BLaER1 treated with 17β-estradiol and CSF1 and Interleukin-3, amounts not matched to agents 10 nM and 100 nM (cell line): ENCODE data around the gene TMEM79.

Experiments
- H3K27ac ChIP-seq, 11 experiments: shearing (Covaris generic); formaldehyde crosslinking; 2 replicates each; pipeline ENCODE4 v1.8.1; 2022
- H3K27me3 ChIP-seq, 11 experiments: shearing (Covaris generic); formaldehyde crosslinking; 2 replicates each; pipeline ENCODE4 v1.8.1; 2022
- H3K36me3 ChIP-seq, 11 experiments: shearing (Covaris generic); formaldehyde crosslinking; 2 replicates each; pipeline ENCODE4 v1.8.1; 2022
- H3K4me1 ChIP-seq, 10 experiments: shearing (Covaris generic); formaldehyde crosslinking; 2 replicates each; pipeline ENCODE4 v1.8.1; 2022
- H3K4me2 ChIP-seq, 11 experiments: shearing (Covaris generic); formaldehyde crosslinking; 2 replicates each; pipeline ENCODE4 v1.8.1; 2022
- H3K4me3 ChIP-seq, 10 experiments: shearing (Covaris generic); formaldehyde crosslinking; 2 replicates each; pipeline ENCODE4 v1.8.1; 2022
- H3K9ac ChIP-seq, 11 experiments: shearing (Covaris generic); formaldehyde crosslinking; 2 replicates each; pipeline ENCODE4 v1.8.1; 2022
- H3K9me3 ChIP-seq, 11 experiments: shearing (Covaris generic); formaldehyde crosslinking; replicated peaks in 1 of 11; 2 replicates each; pipeline ENCODE4 v1.8.1; 2022
- H4K20me1 ChIP-seq, 11 experiments: shearing (Covaris generic); formaldehyde crosslinking; 2 replicates each; pipeline ENCODE4 v1.8.1; 2022
- Cebpa-rat ChIP-seq, 11 experiments: shearing (Covaris generic); IDR thresholded peaks; 2 replicates each; pipeline ENCODE4 v1.8.1; 2022

The TMEM79 gene

GRCh38 chr1:156284757-156285156 lies 632 bp downstream of the TMEM79 start:
- Histone ChIP-seq H3K36me3 (peaks cover 21 to 57% (median 27%) of the 10 kb centered on the region in 11 experiments), H3K27me3 (no peaks in the 10 kb centered on the region), H4K20me1 (peaks cover 18 to 24% (median 21%) of the 10 kb centered on the region in 11 experiments), H3K9me3 (no peaks in the 10 kb centered on the region), H3K27ac (peak overlapping the region in 10 of 11 experiments; percentile 9 to 98 (median 68); a peak in 19 of 22 replicates), H3K4me2 (peak overlapping the region in 10 of 11 experiments; percentile 89 to 98 (median 92); a peak in 18 of 22 replicates), H3K4me1 (peaks cover 34 to 51% (median 48%) of the 10 kb centered on the region in 10 experiments), H3K9ac (peak overlapping the region; percentile 13 to 97 (median 52); a peak in 14 of 22 replicates), H3K4me3 (peak overlapping the region in 1 of 10 experiments; percentile 2; a peak in 1 of 20 replicates)
- TF ChIP-seq Cebpa-rat (IDR thresholded peaks at IDR 0.05) = no peak; a peak in 1 of 22 replicates

- peak overlapping the region in 10 of 11 experiments; percentile 13 to 97 (median 46); a peak in 11 of 22 replicates for H3K9ac ChIP-seq
- no peak for TF ChIP-seq Cebpa-rat (IDR thresholded peaks at IDR 0.05)
- H3K27me3 ChIP-seq = no peaks in the 10 kb centered on the region
- H3K4me3 ChIP-seq = no peak overlapping the region; a peak in 1 of 20 replicates
- H3K9me3 ChIP-seq = no peaks in the 10 kb centered on the region
- peaks cover 14 to 50% (median 20%) of the 10 kb centered on the region in 11 experiments for H3K36me3 ChIP-seq
- H3K4me1 ChIP-seq = peaks cover 27 to 50% (median 41%) of the 10 kb centered on the region in 10 experiments
- peak overlapping the region in 10 of 11 experiments; percentile 9 to 98 (median 68); a peak in 18 of 22 replicates for H3K27ac ChIP-seq
- H4K20me1 ChIP-seq = peaks cover 11 to 17% (median 14%) of the 10 kb centered on the region in 11 experiments; a peak in 21 of 22 replicates
- peak overlapping the region in 10 of 11 experiments; percentile 89 to 98 (median 92); a peak in 14 of 22 replicates for H3K4me2 ChIP-seq
Observed at GRCh38 chr1:156285437-156285836, 1.3 kb downstream of the TMEM79 start.

- Histone ChIP-seq H3K36me3 (peaks cover 10 to 47% (median 18%) of the 10 kb centered on the region in 11 experiments; a peak in 19 of 22 replicates), H3K9me3 (no peaks in the 10 kb centered on the region), H3K4me2 (peak overlapping the region in 3 of 11 experiments; percentile 90 to 95 (median 91); a peak in 2 of 22 replicates), H3K27me3 (no peaks in the 10 kb centered on the region), H3K4me1 (peaks cover 21 to 44% (median 35%) of the 10 kb centered on the region in 10 experiments), H4K20me1 (peaks cover 5 to 11% (median 8%) of the 10 kb centered on the region in 11 experiments; a peak in 21 of 22 replicates), H3K27ac (peak overlapping the region in 7 of 11 experiments; percentile 62 to 98 (median 91); a peak in 7 of 22 replicates), H3K9ac (peak overlapping the region in 3 of 11 experiments; percentile 18 to 97 (median 53); a peak in 5 of 22 replicates), H3K4me3 (no peak overlapping the region)
- TF ChIP-seq Cebpa-rat (IDR thresholded peaks at IDR 0.05) = no peak
Observed at GRCh38 chr1:156286061-156286460, 1.9 kb downstream of the TMEM79 start.

GRCh38 chr1:156289857-156290256 lies 5.7 kb downstream of the TMEM79 start:
- Histone ChIP-seq H3K4me3 (no peak overlapping the region), H3K9me3 (no peaks in the 10 kb centered on the region), H3K4me1 (peaks cover 0 to 17% (median 9%) of the 10 kb centered on the region in 10 experiments; a peak in 18 of 20 replicates), H3K4me2 (no peak overlapping the region), H3K9ac (no peak overlapping the region), H3K36me3 (peaks cover 13 to 67% (median 28%) of the 10 kb centered on the region in 11 experiments; a peak in 18 of 22 replicates), H3K27ac (no peak overlapping the region), H3K27me3 (no peaks in the 10 kb centered on the region), H4K20me1 (peaks cover 0 to 7% (median 0%) of the 10 kb centered on the region in 11 experiments; a peak in 2 of 22 replicates)
- no peak for TF ChIP-seq Cebpa-rat (IDR thresholded peaks at IDR 0.05)

GRCh38 chr1:156291226-156292061 lies 7.3 kb downstream of the TMEM79 start:
- no peak for TF ChIP-seq Cebpa-rat (IDR thresholded peaks at IDR 0.05)
- H3K36me3 ChIP-seq = peaks cover 10 to 52% (median 24%) of the 10 kb centered on the region in 11 experiments; a peak in 18 of 22 replicates
- H3K9ac ChIP-seq = peak overlapping the region in 1 of 11 experiments; percentile 22; a peak in 1 of 22 replicates
- no peak overlapping the region for H3K4me2 ChIP-seq
- H3K4me3 ChIP-seq = no peak overlapping the region
- no peaks in the 10 kb centered on the region for H3K27me3 ChIP-seq
- peaks cover 0 to 7% (median 0%) of the 10 kb centered on the region in 11 experiments; a peak in 2 of 22 replicates for H4K20me1 ChIP-seq
- no peak overlapping the region for H3K27ac ChIP-seq
- H3K4me1 ChIP-seq = peaks cover 0 to 16% (median 0%) of the 10 kb centered on the region in 10 experiments; a peak in 5 of 20 replicates
- no peaks in the 10 kb centered on the region for H3K9me3 ChIP-seq

GRCh38 chr1:156293098-156293434 lies 8.9 kb downstream of the TMEM79 start:
- peaks cover 9 to 37% (median 23%) of the 10 kb centered on the region in 11 experiments; a peak in 18 of 22 replicates for H3K36me3 ChIP-seq
- no peaks in the 10 kb centered on the region for H3K27me3 ChIP-seq
- no peaks in the 10 kb centered on the region for H3K9me3 ChIP-seq
- no peak overlapping the region for H3K4me3 ChIP-seq
- peaks cover 0 to 7% (median 0%) of the 10 kb centered on the region in 11 experiments; a peak in 2 of 22 replicates for H4K20me1 ChIP-seq
- H3K9ac ChIP-seq = no peak overlapping the region
- no peak overlapping the region for H3K4me2 ChIP-seq
- TF ChIP-seq Cebpa-rat (IDR thresholded peaks at IDR 0.05) = no peak
- peaks cover 0 to 16% (median 0%) of the 10 kb centered on the region in 10 experiments; a peak in 5 of 20 replicates for H3K4me1 ChIP-seq
- H3K27ac ChIP-seq = no peak overlapping the region

GRCh38 chr1:156293895-156294294 lies 9.8 kb downstream of the TMEM79 start:
- H3K27ac ChIP-seq = no peak overlapping the region
- no peak for TF ChIP-seq Cebpa-rat (IDR thresholded peaks at IDR 0.05)
- no peak overlapping the region for H3K4me3 ChIP-seq
- no peak overlapping the region for H3K9ac ChIP-seq
- H3K9me3 ChIP-seq = no peaks in the 10 kb centered on the region
- H3K36me3 ChIP-seq = peaks cover 7 to 34% (median 16%) of the 10 kb centered on the region in 11 experiments; a peak in 17 of 22 replicates
- no peak overlapping the region for H3K4me2 ChIP-seq
- H4K20me1 ChIP-seq = peaks cover 0 to 7% (median 0%) of the 10 kb centered on the region in 11 experiments; a peak in 2 of 22 replicates
- no peaks in the 10 kb centered on the region for H3K27me3 ChIP-seq
- H3K4me1 ChIP-seq = peaks cover 0 to 16% (median 0%) of the 10 kb centered on the region in 10 experiments; a peak in 5 of 20 replicates

- Histone ChIP-seq H3K27me3 (no peaks in the 10 kb centered on the region), H3K4me2 (peak within 1 kb of the TSS in 2 of 11 experiments; percentile 24 to 26; a peak in 1 of 22 replicates), H3K4me1 (peaks cover 0 to 9% (median 0%) of the 10 kb centered on the region in 10 experiments; a peak in 5 of 20 replicates), H3K36me3 (peaks cover 4 to 32% (median 10%) of the 10 kb centered on the region in 11 experiments; a peak in 15 of 22 replicates), H3K27ac (no peak within 1 kb of the TSS), H3K9ac (no peak within 1 kb of the TSS), H3K9me3 (no peaks in the 10 kb centered on the region), H3K4me3 (no peak within 1 kb of the TSS), H4K20me1 (peaks cover 0 to 7% (median 0%) of the 10 kb centered on the region in 11 experiments; a peak in 2 of 22 replicates)
- TF ChIP-seq Cebpa-rat (IDR thresholded peaks at IDR 0.05) = no peak
Observed at GRCh38 chr1:156295391-156295947, 11.3 kb downstream of the TMEM79 start, which contains the start of gene GLMP. GLMP (minus strand) TSS chr1:156295679; CDS start chr1:156295645, 34 bp downstream.
